HepG2 (cell line): ENCODE results near the gene PTPRB. TPM values are rescaled to one million over a fixed set of nuclear protein-coding genes. Genes with fewer than 3 reads are reported as not detected.

Experiments
- ATAC-seq: fragments of 200-7000 bp; cut with Tn5 transposase; 3 replicates; pipeline ENCODE4 v1.9.1; 2020; ENCODE audit warnings: mild to moderate bottlenecking, moderate library complexity
- BruUV-seq: library from RNA; stranded (reverse); fragments of 400-500 nt; replicated peaks from 2 replicates; lab custom pipeline; 2021; lab: Mats Ljungman, UMichigan
- CTCF ChIA-PET: fragments of 300-600 bp; formaldehyde crosslinking; extraction: SDS; loops from one replicate; lab custom pipeline; 2021; ENCODE audit warnings: low total read pairs, inconsistent platforms, low intra/inter-chr PET ratio; lab: Yijun Ruan, JAX
- POLR2A ChIA-PET: fragments of 350-600 bp; sonication (Branson Sonifier 250); formaldehyde crosslinking; loops from one replicate; lab custom pipeline; 2020; ENCODE audit warnings: antibody characterized with exemption, inconsistent platforms; lab: Yijun Ruan, JAX
- DNase-seq: peaks from one replicate; pipeline ENCODE4 v3.0.0-alpha.2; 2015; ENCODE audit warnings: low spot score
- FAIRE-seq: peaks from 3 replicates; lab custom pipeline; 2011; peaks lifted over from hg19 to GRCh38; lab: Jason Lieb, UNC
- H2AFZ ChIP-seq: one replicate; pipeline ENCODE4 v1.6.1; 2011; ENCODE audit warnings: low read length, inconsistent platforms
- H3K27ac ChIP-seq: fragments of 300-600 bp; 3 replicates; pipeline ENCODE4 v1.8.0; 2011; ENCODE audit warnings: mixed run types, mild to moderate bottlenecking, mixed read lengths, low read length, inconsistent platforms; ENCODE audit not compliant: insufficient read depth; ENCODE audit errors: extremely low read length
- H3K27me3 ChIP-seq, 2 experiments: fragments of 200-600 bp in 1 of 2; 2 replicates in 1 of 2; 3 replicates in 1 of 2; pipeline versions ENCODE4 v1.6.0 to v1.8.0; 2011; ENCODE audit warnings: low read length in 2 of 2, mild to moderate bottlenecking in 2 of 2, moderate library complexity in 2 of 2, inconsistent platforms in 1 of 2; ENCODE audit not compliant: insufficient read depth in 2 of 2, control insufficient read depth in 1 of 2
- H3K36me3 ChIP-seq, 2 experiments: fragments of 200-600 bp in 1 of 2; replicated peaks in 1 of 2; 2 replicates in 1 of 2; 3 replicates in 1 of 2; pipeline versions ENCODE4 v1.5.1 to v1.8.0; 2011; ENCODE audit warnings: low read length in 2 of 2, inconsistent platforms in 1 of 2; ENCODE audit not compliant: insufficient read depth in 2 of 2, control insufficient read depth in 1 of 2
- H3K4me1 ChIP-seq: 2 replicates; pipeline ENCODE4 v1.5.1; 2012; ENCODE audit warnings: low read length, inconsistent platforms; ENCODE audit not compliant: insufficient read depth
- H3K4me2 ChIP-seq: 2 replicates; pipeline ENCODE4 v1.6.0; 2011; ENCODE audit warnings: low read depth, low read length, inconsistent platforms
- H3K4me3 ChIP-seq, 3 experiments: fragments of 200-600 bp in 1 of 3; sonication (generic), shearing (Covaris generic) in 1 of 3; replicated peaks in 1 of 3; 2 replicates each; pipeline ENCODE4 v1.5.1; 2011 to 2016; ENCODE audit warnings: low read length in 3 of 3, inconsistent platforms in 2 of 3, low read depth in 2 of 3, mild to moderate bottlenecking in 2 of 3, control low read depth in 1 of 3, mixed read lengths in 1 of 3; ENCODE audit not compliant: insufficient read depth in 1 of 3
- H3K79me2 ChIP-seq: one replicate; pipeline ENCODE4 v1.6.1; 2011; ENCODE audit warnings: low read length, inconsistent platforms; ENCODE audit not compliant: insufficient read depth
- H3K9ac ChIP-seq: 2 replicates; pipeline ENCODE4 v1.6.0; 2011; ENCODE audit warnings: mild to moderate bottlenecking, low read depth, low read length, inconsistent platforms; ENCODE audit not compliant: insufficient read depth
- H3K9me3 ChIP-seq: 2 replicates; pipeline ENCODE4 v1.5.1; 2012; ENCODE audit warnings: mild to moderate bottlenecking, low read length
- H4K20me1 ChIP-seq: 2 replicates; pipeline ENCODE4 v1.6.0; 2011; ENCODE audit warnings: inconsistent platforms, mild to moderate bottlenecking, low read length, moderate library complexity; ENCODE audit not compliant: insufficient read depth
- ADNP ChIP-seq: sonication (generic); formaldehyde crosslinking; IDR thresholded peaks from 2 replicates; pipeline ENCODE4 v1.4.0; 2020; ENCODE audit warnings: missing genetic modification reagents
- CCAR2 ChIP-seq: fragments of 200-400 bp; formaldehyde crosslinking; optimal IDR thresholded peaks from 2 replicates; pipeline ENCODE3; 2018; ENCODE audit warnings: low read depth, mild to moderate bottlenecking, low read length, moderate library complexity
- CENPT ChIP-seq: sonication (generic); formaldehyde crosslinking; IDR thresholded peaks from 2 replicates; pipeline ENCODE4 v1.8.0; 2022; ENCODE audit warnings: low read depth, mild to moderate bottlenecking, moderate library complexity, missing genetic modification reagents
- IKZF1 ChIP-seq: fragments of 450-650 bp; IDR thresholded peaks from 2 replicates; pipeline ENCODE4 v1.7.1; 2016
- NFIC ChIP-seq: IDR thresholded peaks from 2 replicates; pipeline ENCODE4 v1.6.1; 2012; ENCODE audit warnings: mild to moderate bottlenecking, low read length, inconsistent platforms
- POLR2A ChIP-seq, 2 experiments: IDR thresholded peaks; 2 replicates each; pipeline ENCODE4 v1.6.1; 2011; ENCODE audit warnings: low read depth in 2 of 2, low read length in 2 of 2, mild to moderate bottlenecking in 1 of 2, moderate library complexity in 1 of 2; ENCODE audit not compliant: insufficient read depth in 1 of 2
- ZNF367 ChIP-seq: sonication (generic); formaldehyde crosslinking; IDR thresholded peaks from 2 replicates; pipeline ENCODE4 v1.4.0; 2020; ENCODE audit warnings: missing genetic modification reagents, borderline replicate concordance
- ZNF543 ChIP-seq: sonication (generic); formaldehyde crosslinking; IDR thresholded peaks from 2 replicates; pipeline ENCODE4 v1.4.0; 2020; ENCODE audit warnings: mild to moderate bottlenecking, missing genetic modification reagents
- ZNF570 ChIP-seq: sonication (generic); formaldehyde crosslinking; IDR thresholded peaks from 2 replicates; pipeline ENCODE4 v1.4.0; 2020; ENCODE audit warnings: mild to moderate bottlenecking, missing genetic modification reagents, borderline replicate concordance
- ZNF589 ChIP-seq: sonication (generic); formaldehyde crosslinking; conservative IDR thresholded peaks from 2 replicates; pipeline ENCODE4 v1.8.0; 2022; ENCODE audit warnings: mild to moderate bottlenecking, moderate library complexity, missing genetic modification reagents
- ZNF652 ChIP-seq: IDR thresholded peaks from 2 replicates; pipeline ENCODE4 v1.6.1; 2016; ENCODE audit warnings: low read depth, borderline replicate concordance
- ZXDC ChIP-seq: sonication (generic); formaldehyde crosslinking; IDR thresholded peaks from 2 replicates; pipeline ENCODE4 v1.5.0; 2020; ENCODE audit warnings: mild to moderate bottlenecking, missing genetic modification reagents
- WGBS: methylation state at CpG from one replicate; pipeline ENCODE4 v1.1.6; 2017; ENCODE audit warnings: low lambda C conversion rate; 5-methylcytosine and 5-hydroxymethylcytosine counted together
- in situ Hi-C: cut with HindIII; loops from 2 replicates; pipeline ENCODE4 v1.10.0; 2017; ENCODE audit warnings: low pct_unique_long_range_greater_than_20kb; ENCODE audit not compliant: extremely low pct_ligation_motif_present
- intact Hi-C: fragments of 100-400 bp; cut with micrococcal nuclease; formaldehyde crosslinking; loops from one replicate; pipeline ENCODE4 v1.10.0; 2022; ENCODE audit not compliant: unreplicated experiment
- polyA plus RNA-seq, 8 experiments: library from polyadenylated mRNA; depleted of rRNA in 3 of 8; stranded (reverse) in 7 of 8; unstranded in 1 of 8; fragments of >200 nt; fragmentation: Illumina TruSeq in 4 of 8; extraction: Trizol in 4 of 8; gene quantifications; 2 replicates each; pipeline versions ENCODE4 v1.2.1 to v1.2.3, GENCODE V29; 2011 to 2016; ENCODE audit warnings: low read depth in 4 of 8, missing spikeins in 1 of 8, mixed read lengths in 1 of 8; ENCODE audit not compliant: insufficient read depth in 1 of 8
- total RNA-seq, 5 experiments: library from RNA; depleted of rRNA; stranded (reverse); fragments of >200 nt; fragmentation: Illumina TruSeq; extraction: Trizol; gene quantifications; 2 replicates each; pipeline ENCODE4 v1.2.3, GENCODE V29; 2016; ENCODE audit warnings: low read depth in 1 of 5

Gene PTPRB
- total and polyA plus RNA-seq, 2 of the 13 experiments (the other 11 are each of a cell fraction or from before 2014, with no cell fraction given): 0.02 to 0.07 TPM

- ATAC-seq: no peak
- H3K9me3 ChIP-seq: no peaks in the 10 kb centered on the region
- ChIA-PET POLR2A (no interaction called here), CTCF (no interaction called here)
- 0% methylated on average over 1 of the region's 1 CpG for WGBS
- H3K27me3 ChIP-seq: no peaks in the 10 kb centered on the region; a peak in 2 of 5 replicates
- H3K27ac ChIP-seq: no peak overlapping the region
- H3K36me3 ChIP-seq: no peaks in the 10 kb centered on the region
- no peak overlapping the region for H3K4me2 ChIP-seq
- no TSS peak for BruUV-seq
- TF ChIP-seq CENPT (CRISPR knock-in tag): no peak
- TF ChIP-seq NFIC: no peak
- no peak for TF ChIP-seq ZNF570 (CRISPR knock-in tag)
- no peak for TF ChIP-seq ZNF652 (CRISPR knock-in tag)
- no peak for TF ChIP-seq ZXDC (CRISPR knock-in tag)
- no peak for TF ChIP-seq ZNF543 (CRISPR knock-in tag)
- no peak for TF ChIP-seq ZNF367 (CRISPR knock-in tag)
- no peak for TF ChIP-seq ZNF589 (CRISPR knock-in tag)
- no peak for TF ChIP-seq POLR2A (IDR thresholded peaks at IDR 0.05; ENCODE audit: insufficient read depth in 1 of 2, low read depth in 2 of 2, low read length in 2 of 2)
- no peak for TF ChIP-seq CCAR2
- TF ChIP-seq IKZF1: no peak
- no peak for TF ChIP-seq ADNP (CRISPR knock-in tag)
- peaks cover 7% of the 10 kb centered on the region; the same call in 1 of the 2 replicates for H3K4me1 ChIP-seq
- no peak overlapping the region for H2AFZ ChIP-seq
- in situ Hi-C loops (no loop called here), intact Hi-C loops (no loop called here)
- no peaks in the 10 kb centered on the region for H3K79me2 ChIP-seq
- H3K9ac ChIP-seq: no peak overlapping the region
- H4K20me1 ChIP-seq: no peaks in the 10 kb centered on the region
- no peak overlapping the region for H3K4me3 ChIP-seq
- no peak for DNase-seq
- no peak for FAIRE-seq
These were observed 3.7 kb upstream of the PTPRB start for GRCh38 chr12:70640901-70641300.
